Panc1 (cell line): Measurements from ENCODE around the gene SERINC4. TPM values are rescaled to one million over a fixed set of nuclear protein-coding genes. Genes with fewer than 3 reads are reported as not detected.
A peak's percentile ranks its signal among the peaks of the same experiment; 100 is the strongest.
"Not testable (repeated sequence)": the region's sequence is repeated elsewhere in the genome, so short reads cannot be mapped to it uniquely, and the experiment has no call there.

Experiments used
- ATAC-seq: fragments of 200-7000 bp; cut with Tn5 transposase; 2 replicates; pipeline ENCODE4 v1.9.1; 2020; ENCODE audit warnings: mild to moderate bottlenecking, moderate library complexity
- BruUV-seq: library from RNA; stranded (reverse); fragments of 400-500 nt; replicated peaks from 2 replicates; lab custom pipeline; 2021; lab: Mats Ljungman, UMichigan
- CTCF ChIA-PET: fragments of 300-600 bp; sonication (Branson Sonifier 250); formaldehyde crosslinking; loops from one replicate; lab custom pipeline; 2022; ENCODE audit warnings: antibody characterized with exemption; lab: Charles Lee
- POLR2A ChIA-PET: fragments of 300-600 bp; sonication (Branson Sonifier 250); formaldehyde crosslinking; loops from one replicate; lab custom pipeline; 2022; ENCODE audit warnings: antibody characterized with exemption; lab: Charles Lee
- DNase-seq: peaks from one replicate; pipeline ENCODE4 v3.0.0-alpha.2; 2010; ENCODE audit warnings: low read depth, low spot score
- H3K27ac ChIP-seq: 2 replicates; pipeline ENCODE4 v1.5.1; 2011; ENCODE audit warnings: mild to moderate bottlenecking, low read length, inconsistent platforms
- H3K27me3 ChIP-seq: fragments of 200-500 bp; sonication (Bioruptor generic); 2 replicates; pipeline ENCODE4 v1.6.0; 2014; ENCODE audit warnings: low read length, inconsistent platforms; ENCODE audit not compliant: control insufficient read depth, insufficient read depth
- H3K36me3 ChIP-seq: fragments of 200-500 bp; sonication (Bioruptor generic); 2 replicates; pipeline ENCODE4 v1.5.1; 2014; ENCODE audit warnings: inconsistent platforms, mild to moderate bottlenecking, low read length, moderate library complexity; ENCODE audit not compliant: control insufficient read depth, insufficient read depth
- H3K4me1 ChIP-seq: 2 replicates; pipeline ENCODE4 v1.5.1; 2011; ENCODE audit warnings: inconsistent platforms, mild to moderate bottlenecking, low read length, moderate library complexity; ENCODE audit not compliant: control insufficient read depth, insufficient read depth
- H3K4me3 ChIP-seq, 2 experiments: 2 replicates each; pipeline ENCODE4 v1.5.1; 2011 to 2012; ENCODE audit warnings: low read depth in 2 of 2, low read length in 2 of 2, mild to moderate bottlenecking in 2 of 2, inconsistent platforms in 1 of 2, moderate library complexity in 1 of 2
- H3K9me3 ChIP-seq: fragments of 200-500 bp; sonication (Bioruptor generic); 2 replicates; pipeline ENCODE4 v1.5.1; 2014; ENCODE audit warnings: low read depth, mild to moderate bottlenecking, inconsistent platforms, low read length, moderate library complexity; ENCODE audit not compliant: control insufficient read depth, insufficient read depth
- POLR2AphosphoS5 ChIP-seq: IDR thresholded peaks from 2 replicates; pipeline ENCODE4 v1.6.1; 2012; ENCODE audit warnings: mild to moderate bottlenecking, low read depth, low read length, moderate library complexity
- REST ChIP-seq, 2 experiments: IDR thresholded peaks; 2 replicates each; pipeline ENCODE4 v1.6.1; 2011 to 2012; ENCODE audit warnings: low read depth in 2 of 2, control low read depth in 1 of 2, low read length in 1 of 2, mild to moderate bottlenecking in 1 of 2, moderate library complexity in 1 of 2; ENCODE audit not compliant: insufficient read depth in 1 of 2
- SIN3A ChIP-seq: IDR thresholded peaks from 2 replicates; pipeline ENCODE4 v1.6.1; 2012; ENCODE audit warnings: low read depth, mild to moderate bottlenecking, low read length, moderate library complexity, borderline replicate concordance; ENCODE audit not compliant: insufficient read depth
- TCF7L2 ChIP-seq: IDR thresholded peaks from 2 replicates; pipeline ENCODE4 v1.6.1; 2011; ENCODE audit warnings: mild to moderate bottlenecking, low read depth, low read length, inconsistent platforms
- in situ Hi-C: cut with HindIII; loops from 2 replicates; pipeline ENCODE4 v1.10.0; 2016; ENCODE audit warnings: low sequenced_read_pairs, low pct_unique_long_range_greater_than_20kb
- intact Hi-C: fragments of 100-400 bp; cut with micrococcal nuclease; formaldehyde crosslinking; loops from one replicate; pipeline ENCODE4 v1.10.0; 2022; ENCODE audit not compliant: unreplicated experiment
- total RNA-seq: library from RNA; stranded (reverse); gene quantifications from one replicate; pipeline ENCODE4 v1.2.1, GENCODE V29; 2021; ENCODE audit not compliant: unreplicated experiment
- TF ChIP-seq, protein P1 (sequence below): fragments of 450-650 bp; IDR thresholded peaks from 2 replicates; pipeline ENCODE4 v1.5.1; 2017; ENCODE audit warnings: mild to moderate bottlenecking

Gene SERINC4
- total RNA-seq, 1 experiment from 2014 or later: not detected

- POLR2A ChIA-PET: interaction anchor here (0.7 kb wide), 1 partner anchor 727 kb away, joined by 3 read pairs; no protein-coding TSS in a partner anchor
- not testable (repeated sequence) for H3K4me1 ChIP-seq, H3K36me3 ChIP-seq
Measured at GRCh38 chr15:43831519-43832052, 31.6 kb upstream of the SERINC4 start.

GRCh38 chr15:43830691-43831275 lies 30.8 kb upstream of the SERINC4 start:
- H3K36me3 ChIP-seq, in situ Hi-C loops, H3K27ac ChIP-seq, H3K9me3 ChIP-seq, POLR2A ChIA-PET, ATAC-seq, BruUV-seq, H3K4me1 ChIP-seq, CTCF ChIA-PET, intact Hi-C loops, H3K4me3 ChIP-seq, H3K27me3 ChIP-seq, DNase-seq: not testable (repeated sequence)

More at GRCh38 chr15:43831519-43832052, 31.6 kb upstream of the SERINC4 start:
- H3K27ac ChIP-seq, ATAC-seq, intact Hi-C loops, in situ Hi-C loops, BruUV-seq, DNase-seq, H3K4me3 ChIP-seq, H3K9me3 ChIP-seq, H3K27me3 ChIP-seq: not testable (repeated sequence)
- CTCF ChIA-PET: interaction anchor here (0.5 kb wide), 1 partner anchor 697 kb away, joined by 4 read pairs; no protein-coding TSS in a partner anchor

- H3K4me1 ChIP-seq, BruUV-seq, DNase-seq, H3K36me3 ChIP-seq, POLR2A ChIA-PET, intact Hi-C loops, ATAC-seq, H3K27ac ChIP-seq, in situ Hi-C loops, H3K9me3 ChIP-seq, H3K27me3 ChIP-seq, H3K4me3 ChIP-seq: not testable (repeated sequence)
- CTCF ChIA-PET: interaction anchor here (0.6 kb wide), 1 partner anchor 708 kb away, joined by 5 read pairs; no protein-coding TSS in a partner anchor
Measured at GRCh38 chr15:43829951-43830540, 30.0 kb upstream of the SERINC4 start.

DNA sequence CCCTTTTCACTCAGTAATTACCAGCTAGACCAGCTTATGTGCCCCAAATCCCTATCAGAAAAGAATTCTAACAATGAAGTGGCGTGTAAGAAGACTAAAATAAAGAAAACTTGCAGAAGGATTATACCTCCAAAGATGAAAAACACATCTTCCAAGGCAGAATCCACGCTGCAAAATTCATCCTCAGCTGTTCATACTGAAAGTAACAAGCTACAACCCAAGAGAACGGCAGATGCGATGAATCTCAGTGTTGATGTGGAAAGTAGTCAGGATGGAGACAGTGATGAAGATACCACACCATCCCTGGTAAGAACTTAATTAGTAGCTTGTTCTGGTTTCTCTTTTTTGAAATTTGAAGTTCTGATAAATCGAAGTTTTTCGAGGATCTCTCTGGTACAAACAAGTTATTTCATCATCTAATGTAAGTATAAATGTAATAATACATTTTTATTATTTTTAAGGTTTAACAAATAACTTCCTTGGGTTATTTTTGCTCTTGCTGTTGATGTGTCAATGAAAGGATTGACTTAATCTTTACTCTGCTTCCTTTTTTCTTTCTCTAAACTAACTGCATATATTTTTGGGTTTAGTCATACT lies 28.1 kb upstream of the SERINC4 start:
- H3K9me3 ChIP-seq: no peaks in the 10 kb centered on the region
- H3K36me3 ChIP-seq: peaks cover 3% of the 10 kb centered on the region
- in situ Hi-C loops (no loop called here), intact Hi-C loops (no loop called here)
- DNase-seq (no peak), ATAC-seq (no peak)
- TF ChIP-seq POLR2AphosphoS5 (no peak), SIN3A (no peak), REST (IDR thresholded peaks at IDR 0.05; ENCODE audit: insufficient read depth in 1 of 2, low read depth in 2 of 2, low read length in 1 of 2) (no peak), TCF7L2 (no peak)
- TF ChIP-seq, protein P1, sequence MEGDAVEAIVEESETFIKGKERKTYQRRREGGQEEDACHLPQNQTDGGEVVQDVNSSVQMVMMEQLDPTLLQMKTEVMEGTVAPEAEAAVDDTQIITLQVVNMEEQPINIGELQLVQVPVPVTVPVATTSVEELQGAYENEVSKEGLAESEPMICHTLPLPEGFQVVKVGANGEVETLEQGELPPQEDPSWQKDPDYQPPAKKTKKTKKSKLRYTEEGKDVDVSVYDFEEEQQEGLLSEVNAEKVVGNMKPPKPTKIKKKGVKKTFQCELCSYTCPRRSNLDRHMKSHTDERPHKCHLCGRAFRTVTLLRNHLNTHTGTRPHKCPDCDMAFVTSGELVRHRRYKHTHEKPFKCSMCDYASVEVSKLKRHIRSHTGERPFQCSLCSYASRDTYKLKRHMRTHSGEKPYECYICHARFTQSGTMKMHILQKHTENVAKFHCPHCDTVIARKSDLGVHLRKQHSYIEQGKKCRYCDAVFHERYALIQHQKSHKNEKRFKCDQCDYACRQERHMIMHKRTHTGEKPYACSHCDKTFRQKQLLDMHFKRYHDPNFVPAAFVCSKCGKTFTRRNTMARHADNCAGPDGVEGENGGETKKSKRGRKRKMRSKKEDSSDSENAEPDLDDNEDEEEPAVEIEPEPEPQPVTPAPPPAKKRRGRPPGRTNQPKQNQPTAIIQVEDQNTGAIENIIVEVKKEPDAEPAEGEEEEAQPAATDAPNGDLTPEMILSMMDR: no peak
- peak overlapping the region; percentile 94 for H3K27ac ChIP-seq
- H3K4me1 ChIP-seq: peaks cover 11% of the 10 kb centered on the region
- ChIA-PET POLR2A (interaction anchor here (0.7 to 0.9 kb wide), 2 partner anchors 15 to 28 kb away, joined by 4 to 6 read pairs; partner anchors contain the start of genes HYPK and SERINC4), CTCF (no interaction called here)
- no peaks in the 10 kb centered on the region for H3K27me3 ChIP-seq
- peak overlapping the region; percentile 65 to 83 for H3K4me3 ChIP-seq
- TSS peak; percentile 79 for BruUV-seq
